ENCODE measurements around the gene SIX2.

Gene SIX2

GRCh38 chr2:45000921-45001868 is 8.1 kb downstream of the SIX2 start:
- DNase-seq (ENCODE audit: low read depth), result no peak

- DNase-seq (ENCODE audit: low read depth), result no peak
Measured at GRCh38 chr2:45000341-45000901, 8.8 kb downstream of the SIX2 start.

- DNase-seq (ENCODE audit: low read depth), result no peak
Measured at GRCh38 chr2:44999540-44999939, 9.7 kb downstream of the SIX2 start.

- no peak for DNase-seq (ENCODE audit: low read depth)
Measured at GRCh38 chr2:44997963-44998362, 11.3 kb downstream of the SIX2 start.

- no peak for DNase-seq (ENCODE audit: low read depth)
Measured at GRCh38 chr2:44996356-44996755, 12.9 kb downstream of the SIX2 start.

- DNase-seq (ENCODE audit: low read depth), result no peak
Measured at GRCh38 chr2:44994377-44994776, 14.9 kb downstream of the SIX2 start.

- no peak for DNase-seq (ENCODE audit: low read depth)
Measured at GRCh38 chr2:44989176-44989575, 20.1 kb downstream of the SIX2 start.

- DNase-seq (ENCODE audit: low read depth), result no peak
Measured at GRCh38 chr2:44983836-44984604, 25.2 kb downstream of the SIX2 start.

- DNase-seq (ENCODE audit: low read depth), result peak; percentile 38
Measured at GRCh38 chr2:44981714-44982108, 27.5 kb downstream of the SIX2 start.

GRCh38 chr2:44980751-44981713 is 28.2 kb downstream of the SIX2 start:
- DNase-seq (ENCODE audit: low read depth), result no peak

- no peak for DNase-seq (ENCODE audit: low read depth)
Measured at GRCh38 chr2:44979581-44979980, 29.7 kb downstream of the SIX2 start.

GRCh38 chr2:44975571-44976450 is 33.4 kb downstream of the SIX2 start:
- no peak for DNase-seq (ENCODE audit: low read depth)

GRCh38 chr2:44974064-44974715 is 35.1 kb downstream of the SIX2 start:
- DNase-seq (ENCODE audit: low read depth), result no peak

- no peak for DNase-seq (ENCODE audit: low read depth)
Measured at GRCh38 chr2:44972771-44973535, 36.3 kb downstream of the SIX2 start.

GRCh38 chr2:44970846-44971450 is 38.3 kb downstream of the SIX2 start:
- no peak for DNase-seq (ENCODE audit: low read depth)

- DNase-seq (ENCODE audit: low read depth), result no peak
Measured at GRCh38 chr2:44969936-44970335, 39.3 kb downstream of the SIX2 start.

- DNase-seq (ENCODE audit: low read depth), result no peak
Measured at GRCh38 chr2:44967727-44968432, 41.4 kb downstream of the SIX2 start.

- DNase-seq (ENCODE audit: low read depth), result no peak
Measured at GRCh38 chr2:44967056-44967455, 42.2 kb downstream of the SIX2 start.
